ENCODE results near the gene CRY2. TPM values are rescaled to one million over a fixed set of nuclear protein-coding genes. Genes with fewer than 3 reads are reported as not detected.
"Not testable (repeated sequence)": the region's sequence is repeated elsewhere in the genome, so short reads cannot be mapped to it uniquely, and the experiment has no call there.

Gene CRY2
- total RNA-seq, 1 donor from 2014 or later = 9.2 TPM

DNA sequence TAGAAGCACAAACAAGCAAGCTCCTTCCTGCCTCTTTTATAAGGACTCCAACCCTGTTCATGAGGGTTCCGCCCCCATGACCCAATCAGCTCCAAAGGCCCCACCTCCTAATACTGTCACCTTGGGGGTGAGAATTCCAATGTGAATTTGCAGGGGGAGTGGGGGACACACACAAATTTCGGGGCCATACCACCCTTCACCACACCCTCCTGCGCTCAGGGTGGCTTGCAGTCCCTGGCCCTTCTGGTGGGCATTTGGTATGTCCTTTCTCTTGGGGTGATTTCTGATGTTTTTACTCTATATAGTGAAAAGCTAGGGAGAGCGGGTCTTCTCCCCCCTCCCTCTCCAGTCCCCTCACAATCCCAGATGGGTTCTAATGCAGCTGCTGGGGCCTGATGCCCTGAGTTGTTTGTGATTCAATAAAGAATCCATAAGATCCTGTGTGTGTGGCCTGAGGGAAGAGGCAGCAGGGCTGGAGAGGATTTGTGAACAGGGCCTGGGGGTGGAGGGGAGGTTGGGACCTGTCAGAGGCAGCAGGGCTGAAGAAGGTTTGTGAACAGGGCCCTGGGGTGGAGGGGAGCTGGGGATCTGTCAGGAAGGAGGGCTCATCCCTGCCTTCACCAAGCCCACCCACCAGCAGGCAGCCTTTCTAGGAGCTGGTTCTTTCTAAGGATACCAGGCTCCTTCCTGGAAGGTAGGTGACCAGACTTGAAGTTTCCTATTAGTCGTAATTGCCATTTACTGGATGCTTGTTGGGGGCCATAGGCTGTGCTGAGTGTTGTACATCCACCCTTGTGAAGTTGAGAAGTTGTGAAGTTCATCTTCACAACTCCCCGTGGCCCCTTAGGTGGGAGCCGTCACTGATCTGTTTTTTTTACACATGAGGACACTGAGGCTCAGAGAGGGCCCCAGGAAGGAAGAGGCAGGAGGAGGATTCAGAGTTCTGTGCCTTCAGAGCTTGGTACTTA is 34.4 kb upstream of the CRY2 start:
- no peak overlapping the region for H3K4me3 ChIP-seq (ENCODE audit: low read depth, low read length)
- no peak for DNase-seq (ENCODE audit: low read depth)
- TF ChIP-seq, protein P1, sequence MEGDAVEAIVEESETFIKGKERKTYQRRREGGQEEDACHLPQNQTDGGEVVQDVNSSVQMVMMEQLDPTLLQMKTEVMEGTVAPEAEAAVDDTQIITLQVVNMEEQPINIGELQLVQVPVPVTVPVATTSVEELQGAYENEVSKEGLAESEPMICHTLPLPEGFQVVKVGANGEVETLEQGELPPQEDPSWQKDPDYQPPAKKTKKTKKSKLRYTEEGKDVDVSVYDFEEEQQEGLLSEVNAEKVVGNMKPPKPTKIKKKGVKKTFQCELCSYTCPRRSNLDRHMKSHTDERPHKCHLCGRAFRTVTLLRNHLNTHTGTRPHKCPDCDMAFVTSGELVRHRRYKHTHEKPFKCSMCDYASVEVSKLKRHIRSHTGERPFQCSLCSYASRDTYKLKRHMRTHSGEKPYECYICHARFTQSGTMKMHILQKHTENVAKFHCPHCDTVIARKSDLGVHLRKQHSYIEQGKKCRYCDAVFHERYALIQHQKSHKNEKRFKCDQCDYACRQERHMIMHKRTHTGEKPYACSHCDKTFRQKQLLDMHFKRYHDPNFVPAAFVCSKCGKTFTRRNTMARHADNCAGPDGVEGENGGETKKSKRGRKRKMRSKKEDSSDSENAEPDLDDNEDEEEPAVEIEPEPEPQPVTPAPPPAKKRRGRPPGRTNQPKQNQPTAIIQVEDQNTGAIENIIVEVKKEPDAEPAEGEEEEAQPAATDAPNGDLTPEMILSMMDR (conservative IDR thresholded peaks at IDR 0.05; ENCODE audit: low read depth, low read length) = no peak

DNA sequence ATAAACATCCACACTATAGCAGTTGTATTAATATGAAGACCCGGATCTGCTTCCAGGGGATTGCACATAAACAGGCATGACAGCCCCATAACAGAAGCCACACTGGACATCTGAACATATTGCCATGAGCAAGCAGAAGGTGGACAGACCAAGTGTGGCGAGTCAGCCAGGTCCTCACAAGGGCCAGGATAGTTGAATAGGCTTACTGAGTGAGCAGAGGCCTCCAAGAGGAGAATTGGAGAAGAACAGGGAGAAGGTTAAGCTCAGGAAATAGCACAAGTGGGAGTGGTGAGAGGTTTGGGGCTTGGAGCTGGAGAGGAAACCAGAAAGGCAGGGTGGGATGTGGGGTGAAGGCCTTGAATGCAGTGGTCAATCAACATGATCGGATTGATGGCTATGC is 31.5 kb upstream of the CRY2 start:
- DNase-seq (ENCODE audit: low read depth) = no peak
- TF ChIP-seq, protein P1 (conservative IDR thresholded peaks at IDR 0.05; ENCODE audit: low read depth, low read length) = no peak

DNA sequence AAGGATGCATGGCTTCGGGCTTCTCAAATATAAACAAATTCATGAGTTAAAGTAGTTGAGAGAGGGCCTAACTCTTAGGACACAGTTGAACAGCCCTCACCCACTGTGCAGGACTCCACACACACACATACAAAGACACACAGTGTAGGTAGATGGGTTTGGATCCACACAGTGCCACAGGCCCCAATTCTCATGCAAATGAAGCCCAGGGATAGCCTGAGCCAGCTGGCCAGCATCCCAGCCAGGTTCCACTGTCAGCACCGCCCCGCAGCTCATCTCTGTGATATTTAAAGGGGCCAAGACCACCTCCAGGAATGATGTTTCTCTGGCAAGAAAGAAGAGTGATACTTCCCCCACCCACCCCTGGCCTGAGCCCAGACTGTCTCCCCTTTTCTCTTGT is 30.7 kb upstream of the CRY2 start:
- H3K4me3 ChIP-seq (ENCODE audit: low read depth, low read length) = no peak overlapping the region
- DNase-seq (ENCODE audit: low read depth) = no peak
- TF ChIP-seq, protein P1 (conservative IDR thresholded peaks at IDR 0.05; ENCODE audit: low read depth, low read length) = no peak

More for the DNA sequence above, 31.5 kb upstream of the CRY2 start:
- H3K4me3 ChIP-seq (ENCODE audit: low read depth, low read length) = no peak overlapping the region

DNA sequence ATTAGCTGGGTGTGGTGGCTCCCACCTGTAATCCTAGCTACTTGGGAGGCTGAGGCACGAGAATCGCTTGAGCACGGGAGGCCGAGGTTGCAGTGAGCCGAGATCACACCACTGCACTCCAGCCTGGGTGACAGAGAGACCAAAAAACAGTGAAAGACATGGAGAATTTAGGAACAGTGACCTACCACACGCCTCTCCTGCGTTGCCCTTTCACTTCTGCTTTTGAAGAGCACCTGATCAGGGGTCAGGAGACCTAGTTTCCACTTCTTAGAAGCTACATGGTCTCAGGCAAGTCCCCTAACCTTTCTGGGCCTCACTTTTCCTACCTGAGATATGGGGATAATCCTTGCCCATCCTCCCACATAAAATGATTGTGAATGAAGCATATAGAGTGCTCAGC is 30.1 kb upstream of the CRY2 start:
- DNase-seq (ENCODE audit: low read depth) = no peak
- TF ChIP-seq, protein P1 (conservative IDR thresholded peaks at IDR 0.05; ENCODE audit: low read depth, low read length) = no peak
- H3K4me3 ChIP-seq (ENCODE audit: low read depth, low read length) = no peak overlapping the region

DNA sequence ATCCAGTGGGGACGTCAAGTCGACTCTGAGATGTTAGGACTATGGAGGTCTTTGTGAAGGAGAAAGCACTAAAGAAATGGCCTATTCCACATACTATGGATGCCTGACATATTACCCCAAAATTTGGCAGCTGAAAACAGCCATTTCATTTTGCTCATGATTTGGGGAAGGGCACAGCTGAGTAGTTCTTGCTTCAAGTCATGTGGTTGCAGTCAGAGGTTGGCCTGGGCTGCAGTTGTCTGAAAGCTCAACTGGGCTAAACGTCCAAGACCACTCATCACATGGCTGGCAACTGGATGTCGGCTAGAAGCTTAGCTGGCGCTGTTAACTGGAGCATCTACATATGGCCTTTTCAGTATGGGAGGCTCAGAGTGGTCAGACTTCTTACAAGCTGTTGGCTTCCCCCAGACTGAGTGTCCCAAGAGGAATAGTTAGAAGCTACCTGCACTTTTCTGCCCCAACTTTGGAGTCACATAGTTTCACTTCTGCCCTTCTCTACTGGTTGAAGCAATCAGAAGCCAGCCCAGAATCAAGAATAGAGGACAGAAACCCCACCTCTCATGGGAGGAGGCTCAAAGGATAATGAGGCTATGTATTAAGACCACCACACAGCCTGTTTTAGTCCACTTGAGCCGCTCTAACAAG is 28.2 kb upstream of the CRY2 start:
- TF ChIP-seq, protein P1 (conservative IDR thresholded peaks at IDR 0.05; ENCODE audit: low read depth, low read length) = no peak
- no peak for DNase-seq (ENCODE audit: low read depth)

DNA sequence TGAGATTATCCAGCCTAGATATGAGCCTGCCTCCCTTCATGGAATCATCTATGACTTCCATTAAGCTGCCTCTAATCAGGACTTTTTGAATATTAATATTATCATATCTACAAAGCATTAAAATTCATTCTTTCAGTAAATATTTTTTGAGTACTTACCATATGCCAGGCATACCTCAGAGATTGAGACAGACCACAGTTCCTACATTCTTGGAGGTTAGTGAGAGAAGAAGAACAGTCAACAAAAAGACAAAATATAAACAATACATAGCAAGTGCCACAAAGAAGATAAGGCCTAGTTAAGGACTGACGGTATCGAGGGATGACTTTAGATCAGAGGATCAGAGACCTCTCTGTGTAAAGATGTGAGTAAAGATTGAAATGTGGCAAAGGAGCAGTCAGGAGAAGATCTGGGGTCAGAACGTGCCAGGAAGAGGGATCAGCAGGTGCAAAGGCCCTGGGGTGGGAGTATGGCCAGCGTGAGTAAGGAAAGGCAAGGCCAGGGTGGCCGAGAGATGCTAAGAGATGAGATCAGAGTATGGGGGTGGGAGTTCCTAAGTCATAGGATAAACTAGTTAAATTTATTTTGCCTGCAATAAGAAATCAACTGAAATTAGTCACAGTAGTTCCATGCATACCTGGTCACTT is 26.9 kb upstream of the CRY2 start:
- DNase-seq (ENCODE audit: low read depth) = no peak
- TF ChIP-seq, protein P1 (conservative IDR thresholded peaks at IDR 0.05; ENCODE audit: low read depth, low read length) = no peak

More for the DNA sequence above, 28.2 kb upstream of the CRY2 start:
- H3K4me3 ChIP-seq (ENCODE audit: low read depth, low read length) = no peak overlapping the region

DNA sequence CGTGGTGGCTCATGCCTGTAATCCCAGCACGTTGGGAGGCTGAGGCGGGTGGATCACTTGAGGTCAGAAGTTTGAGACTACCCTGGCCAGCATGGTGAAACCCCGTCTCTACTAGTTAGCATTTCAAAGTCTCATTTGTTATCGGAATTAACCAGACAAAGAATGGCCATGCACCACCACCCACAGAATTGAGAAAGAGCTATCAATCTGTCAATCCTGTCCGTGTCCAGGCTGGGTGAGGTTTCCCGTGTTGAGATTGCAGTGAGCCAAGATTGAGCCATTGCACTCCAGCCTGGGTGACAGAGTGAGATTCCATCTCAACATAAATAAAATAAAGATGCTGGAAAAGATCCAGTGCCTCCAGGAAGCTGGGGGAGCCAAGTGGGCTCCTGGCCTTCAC is 20.8 kb upstream of the CRY2 start:
- H3K4me3 ChIP-seq (ENCODE audit: low read depth, low read length); DNase-seq (ENCODE audit: low read depth): not testable (repeated sequence)

More for the DNA sequence above, 26.9 kb upstream of the CRY2 start:
- H3K4me3 ChIP-seq (ENCODE audit: low read depth, low read length) = no peak overlapping the region
